ENCODE data around the gene F7. TPM values are rescaled to one million over a fixed set of nuclear protein-coding genes. Genes with fewer than 3 reads are reported as not detected.

F7 gene
- total and polyA plus RNA-seq, 2 of the 4 experiments (the other 2 are of a cell fraction), result under 0.01 to 0.07 TPM

DNA sequence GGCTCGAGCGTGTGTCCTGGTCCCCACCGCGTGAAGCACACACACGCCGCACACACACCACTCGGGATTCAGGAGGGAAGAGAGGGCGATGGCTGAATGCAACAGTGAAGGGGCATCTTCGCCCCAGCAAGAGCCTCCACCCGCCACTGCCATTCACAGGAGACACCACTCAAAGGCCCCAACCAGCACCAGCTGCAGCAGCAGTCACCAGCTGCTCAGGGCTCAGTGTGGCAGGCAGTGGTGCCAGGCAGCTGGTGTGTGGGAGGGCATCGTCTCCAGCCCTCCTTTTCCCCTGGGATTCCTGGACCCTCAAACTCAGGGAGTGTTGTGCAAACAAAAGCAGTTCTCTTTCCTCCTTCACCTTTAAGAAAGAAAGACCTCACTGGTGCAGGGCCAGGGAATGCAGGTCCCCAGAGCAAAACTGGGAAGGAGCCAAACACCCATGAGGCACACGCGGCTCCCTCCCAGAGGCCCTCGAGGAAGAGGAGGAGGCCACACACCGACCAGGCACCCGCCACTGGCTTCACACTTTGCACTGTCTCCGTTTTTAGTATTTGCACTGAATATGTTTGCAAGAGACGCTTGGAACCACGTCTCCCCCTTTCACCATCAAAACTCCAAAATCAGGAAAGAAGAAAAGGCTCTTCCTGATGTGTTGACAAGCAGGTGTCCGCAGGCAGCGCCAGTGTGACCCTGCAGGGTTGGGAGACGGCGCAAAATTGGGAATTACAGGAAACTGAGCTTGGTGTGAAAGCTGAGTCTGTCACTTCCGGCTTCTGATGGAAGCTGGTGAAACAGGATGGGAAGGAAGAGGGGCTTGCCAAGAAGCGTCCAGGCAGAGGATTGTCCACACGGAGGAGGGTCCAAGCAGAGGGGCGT lies 26.4 kb upstream of the F7 start:
- Histone ChIP-seq H4K91ac (ENCODE audit: insufficient read depth, low read depth, low read length) (no peak overlapping the region), H3K56ac (ENCODE audit: extremely low read depth, insufficient read depth, low read length) (no peak overlapping the region), H4K5ac (ENCODE audit: low read depth, low read length) (no peak overlapping the region), H3K9me1 (ENCODE audit: insufficient read depth, low read length) (no peaks in the 10 kb centered on the region), H3K23ac (ENCODE audit: low read depth, low read length) (no peak overlapping the region), H3K36me3 (ENCODE audit: control insufficient read depth, insufficient read depth, low read length) (no peaks in the 10 kb centered on the region), H2BK5ac (ENCODE audit: low read depth, low read length, poor library complexity, severe bottlenecking) (no peak overlapping the region), H3K27ac (ENCODE audit: insufficient read depth, low read length) (no peak overlapping the region), H3K18ac (ENCODE audit: low read depth, low read length) (no peak overlapping the region), H2BK120ac (ENCODE audit: low read depth, low read length) (no peak overlapping the region), H2BK15ac (ENCODE audit: low read depth, low read length) (no peak overlapping the region), H4K8ac (ENCODE audit: low read depth in 2 of 2, low read length in 2 of 2) (0 out of 4 replicates have a peak overlapping the region, but pooled peaks of 1 of the 2 experiments have one; percentile 49), H3K9me3 (ENCODE audit: control insufficient read depth, insufficient read depth, low read length) (no peaks in the 10 kb centered on the region), H3K4me1 (ENCODE audit: control insufficient read depth, insufficient read depth, low read length) (no peaks in the 10 kb centered on the region; the same call in 1 of the 2 replicates), H3K79me1 (ENCODE audit: low read depth in 1 of 2, low read length in 2 of 2) (no peaks in the 10 kb centered on the region), H3K14ac (replicated peaks; ENCODE audit: low read depth, low read length) (no peak overlapping the region), H3K4me3 (ENCODE audit: insufficient read depth, low read depth, low read length) (no peak overlapping the region), H4K20me1 (ENCODE audit: insufficient read depth, low read length) (no peaks in the 10 kb centered on the region), H2AK5ac (ENCODE audit: low read depth, low read length) (no peak overlapping the region), H2BK20ac (ENCODE audit: low read depth, low read length) (no peak overlapping the region), H2AK9ac (replicated peaks; ENCODE audit: low read depth, low read length, poor library complexity) (no peak overlapping the region), H2AFZ (replicated peaks; ENCODE audit: low read length, poor library complexity) (peak overlapping the region; percentile 70), H3K4me2 (ENCODE audit: low read depth, low read length) (no peak overlapping the region), H3K9ac (ENCODE audit: low read depth, low read length) (no peak overlapping the region), H3K27me3 (ENCODE audit: control insufficient read depth, insufficient read depth, low read length) (peaks cover 28% of the 10 kb centered on the region), H3K4ac (ENCODE audit: low read depth, low read length) (no peak overlapping the region)
- ATAC-seq (ENCODE audit: low read depth), result no peak
- WGBS, 2 experiments (ENCODE audit: extremely low coverage in 2 of 2, insufficient read length in 1 of 2), result 47% methylated on average over 9 of the region's 27 CpGs; no CpG with 5 or more reads in 1 of the 2 experiments
- POLR2A ChIA-PET (ENCODE audit: unreplicated experiment), result no interaction called here
- CTCF ChIA-PET, result no interaction called here
- in situ Hi-C loops (cut with MboI; ENCODE audit: low sequenced_read_pairs), result no loop called here
- dilution Hi-C loops (cut with HindIII; ENCODE audit: low sequenced_read_pairs, unreplicated experiment), result no loop called here
- intact Hi-C loops (cut with micrococcal nuclease), result no loop called here
- BruUV-seq (replicated peaks), result no TSS peak
- no peak for DNase-seq
- TF ChIP-seq FOS (IDR thresholded peaks at IDR 0.05; ENCODE audit: low read depth, low read length) (no peak), MAZ (IDR thresholded peaks at IDR 0.05; ENCODE audit: borderline replicate concordance, low read depth, low read length) (no peak), SMC3 (IDR thresholded peaks at IDR 0.05; ENCODE audit: low read depth, low read length) (no peak), MXI1 (IDR thresholded peaks at IDR 0.05; ENCODE audit: borderline replicate concordance, low read depth, low read length) (no peak), NFE2L2 (IDR thresholded peaks at IDR 0.05; ENCODE audit: low read depth, low read length) (no peak), RAD21 (IDR thresholded peaks at IDR 0.05; ENCODE audit: low read length) (no peak), BHLHE40 (IDR thresholded peaks at IDR 0.05; ENCODE audit: low read depth, low read length) (no peak), MAFK (IDR thresholded peaks at IDR 0.05; ENCODE audit: low read depth, low read length) (no peak), CEBPB (IDR thresholded peaks at IDR 0.05; ENCODE audit: low read depth, low read length) (no peak), RFX5 (IDR thresholded peaks at IDR 0.05; ENCODE audit: low read depth, low read length) (no peak), RCOR1 (IDR thresholded peaks at IDR 0.05; ENCODE audit: insufficient replicate concordance, low read length) (no peak)
- TF ChIP-seq, protein P1, sequence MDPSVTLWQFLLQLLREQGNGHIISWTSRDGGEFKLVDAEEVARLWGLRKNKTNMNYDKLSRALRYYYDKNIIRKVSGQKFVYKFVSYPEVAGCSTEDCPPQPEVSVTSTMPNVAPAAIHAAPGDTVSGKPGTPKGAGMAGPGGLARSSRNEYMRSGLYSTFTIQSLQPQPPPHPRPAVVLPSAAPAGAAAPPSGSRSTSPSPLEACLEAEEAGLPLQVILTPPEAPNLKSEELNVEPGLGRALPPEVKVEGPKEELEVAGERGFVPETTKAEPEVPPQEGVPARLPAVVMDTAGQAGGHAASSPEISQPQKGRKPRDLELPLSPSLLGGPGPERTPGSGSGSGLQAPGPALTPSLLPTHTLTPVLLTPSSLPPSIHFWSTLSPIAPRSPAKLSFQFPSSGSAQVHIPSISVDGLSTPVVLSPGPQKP (IDR thresholded peaks at IDR 0.05; ENCODE audit: borderline replicate concordance, low read depth, low read length), result no peak
- TF ChIP-seq, protein P2, sequence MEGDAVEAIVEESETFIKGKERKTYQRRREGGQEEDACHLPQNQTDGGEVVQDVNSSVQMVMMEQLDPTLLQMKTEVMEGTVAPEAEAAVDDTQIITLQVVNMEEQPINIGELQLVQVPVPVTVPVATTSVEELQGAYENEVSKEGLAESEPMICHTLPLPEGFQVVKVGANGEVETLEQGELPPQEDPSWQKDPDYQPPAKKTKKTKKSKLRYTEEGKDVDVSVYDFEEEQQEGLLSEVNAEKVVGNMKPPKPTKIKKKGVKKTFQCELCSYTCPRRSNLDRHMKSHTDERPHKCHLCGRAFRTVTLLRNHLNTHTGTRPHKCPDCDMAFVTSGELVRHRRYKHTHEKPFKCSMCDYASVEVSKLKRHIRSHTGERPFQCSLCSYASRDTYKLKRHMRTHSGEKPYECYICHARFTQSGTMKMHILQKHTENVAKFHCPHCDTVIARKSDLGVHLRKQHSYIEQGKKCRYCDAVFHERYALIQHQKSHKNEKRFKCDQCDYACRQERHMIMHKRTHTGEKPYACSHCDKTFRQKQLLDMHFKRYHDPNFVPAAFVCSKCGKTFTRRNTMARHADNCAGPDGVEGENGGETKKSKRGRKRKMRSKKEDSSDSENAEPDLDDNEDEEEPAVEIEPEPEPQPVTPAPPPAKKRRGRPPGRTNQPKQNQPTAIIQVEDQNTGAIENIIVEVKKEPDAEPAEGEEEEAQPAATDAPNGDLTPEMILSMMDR (conservative IDR thresholded peaks at IDR 0.05; ENCODE audit: low read depth, low read length), result no peak
- TF ChIP-seq, protein P3, sequence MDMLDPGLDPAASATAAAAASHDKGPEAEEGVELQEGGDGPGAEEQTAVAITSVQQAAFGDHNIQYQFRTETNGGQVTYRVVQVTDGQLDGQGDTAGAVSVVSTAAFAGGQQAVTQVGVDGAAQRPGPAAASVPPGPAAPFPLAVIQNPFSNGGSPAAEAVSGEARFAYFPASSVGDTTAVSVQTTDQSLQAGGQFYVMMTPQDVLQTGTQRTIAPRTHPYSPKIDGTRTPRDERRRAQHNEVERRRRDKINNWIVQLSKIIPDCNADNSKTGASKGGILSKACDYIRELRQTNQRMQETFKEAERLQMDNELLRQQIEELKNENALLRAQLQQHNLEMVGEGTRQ (IDR thresholded peaks at IDR 0.05; ENCODE audit: low read depth, low read length), result no peak
